K562 (cell line): ENCODE results near the gene AGRN. TPM values are rescaled to one million over a fixed set of nuclear protein-coding genes. Genes with fewer than 3 reads are reported as not detected.

Experiments used
- ATAC-seq: fragments of 200-7000 bp; cut with Tn5 transposase; 3 replicates; pipeline ENCODE4 v1.9.1; 2020; ENCODE audit warnings: moderate library complexity
- BruUV-seq: library from RNA; stranded (reverse); fragments of 400-500 nt; replicated peaks from 2 replicates; lab custom pipeline; 2021; lab: Mats Ljungman, UMichigan
- CTCF ChIA-PET: fragments of 300-600 bp; formaldehyde crosslinking; extraction: SDS; loops from one replicate; lab custom pipeline; 2021; ENCODE audit warnings: low intra/inter-chr PET ratio; lab: Yijun Ruan, JAX
- POLR2A ChIA-PET: fragments of 300-600, 350-650 bp; sonication (Branson Sonifier 250); formaldehyde crosslinking; extraction: SDS; loops from one replicate; lab custom pipeline; 2021; ENCODE audit warnings: antibody characterized with exemption, inconsistent platforms; lab: Yijun Ruan, JAX
- DNase-seq, 4 experiments: peaks; one replicate each; pipeline versions ENCODE4 v3.0.0 to v3.0.0-alpha.2; 2011 to 2018; ENCODE audit warnings: low spot score in 3 of 4, mixed read lengths in 3 of 4; ENCODE audit errors: extremely low read depth in 1 of 4
- FAIRE-seq: peaks from 2 replicates; lab custom pipeline; 2011; peaks lifted over from hg19 to GRCh38; lab: Jason Lieb, UNC
- H2AFZ ChIP-seq: 2 replicates; pipeline ENCODE4 v1.6.0; 2011; ENCODE audit warnings: low read depth, low read length, control low read depth, inconsistent platforms
- H3K27ac ChIP-seq: fragments of 200-600 bp; 3 replicates; pipeline ENCODE4 v1.8.0; 2011; ENCODE audit warnings: low read depth, mild to moderate bottlenecking, control low read depth, inconsistent platforms, low read length, moderate library complexity, mixed read lengths; ENCODE audit errors: extremely low read depth
- H3K27me3 ChIP-seq, 2 experiments: fragments of 300-600 bp in 1 of 2; 2 replicates in 1 of 2; 3 replicates in 1 of 2; pipeline versions ENCODE4 v1.6.0 to v1.8.0; 2011; ENCODE audit warnings: inconsistent platforms in 2 of 2, low read length in 2 of 2, mild to moderate bottlenecking in 1 of 2, mixed read lengths in 1 of 2, moderate library complexity in 1 of 2; ENCODE audit not compliant: control insufficient read depth in 2 of 2, insufficient read depth in 2 of 2
- H3K36me3 ChIP-seq: fragments of 300-600 bp; 3 replicates; pipeline ENCODE4 v1.8.0; 2011; ENCODE audit warnings: mild to moderate bottlenecking, low read length, inconsistent platforms; ENCODE audit not compliant: control insufficient read depth, insufficient read depth
- H3K4me1 ChIP-seq, 2 experiments: fragments of 200-600 bp in 1 of 2; replicated peaks in 1 of 2; 2 replicates in 1 of 2; 3 replicates in 1 of 2; pipeline versions ENCODE4 v1.5.1 to v1.8.0; 2011; ENCODE audit warnings: inconsistent platforms in 2 of 2, low read length in 2 of 2, mild to moderate bottlenecking in 1 of 2, mixed read lengths in 1 of 2, moderate library complexity in 1 of 2; ENCODE audit not compliant: control insufficient read depth in 2 of 2, insufficient read depth in 2 of 2
- H3K4me2 ChIP-seq: 2 replicates; pipeline ENCODE4 v1.6.1; 2011; ENCODE audit warnings: low read length, control low read depth, inconsistent platforms, mixed read lengths; ENCODE audit not compliant: insufficient read depth
- H3K4me3 ChIP-seq: fragments of 200-600 bp; sonication (generic), shearing (Covaris generic); 2 replicates; pipeline ENCODE4 v1.5.1; 2016; ENCODE audit warnings: control low read depth, inconsistent platforms
- H3K79me2 ChIP-seq: fragments of 200-600 bp; 3 replicates; pipeline ENCODE4 v1.8.0; 2011; ENCODE audit warnings: low read length, inconsistent platforms; ENCODE audit not compliant: control insufficient read depth, insufficient read depth
- H3K9ac ChIP-seq, 2 experiments: 2 replicates each; pipeline versions ENCODE4 v1.6.0 to v1.6.1; 2011; ENCODE audit warnings: low read depth in 2 of 2, low read length in 2 of 2, control low read depth in 1 of 2, inconsistent platforms in 1 of 2, mild to moderate bottlenecking in 1 of 2, mixed read lengths in 1 of 2; ENCODE audit not compliant: insufficient read depth in 1 of 2
- H3K9me1 ChIP-seq: one replicate; pipeline ENCODE4 v1.6.0; 2011; ENCODE audit warnings: inconsistent platforms, mild to moderate bottlenecking, low read length, moderate library complexity; ENCODE audit not compliant: control insufficient read depth, insufficient read depth
- H3K9me3 ChIP-seq: replicated peaks from 2 replicates; pipeline ENCODE4 v1.5.1; 2011; ENCODE audit warnings: low read depth, low read length, inconsistent platforms; ENCODE audit not compliant: control insufficient read depth, insufficient read depth
- H4K20me1 ChIP-seq: replicated peaks from 2 replicates; pipeline ENCODE4 v1.6.1; 2011; ENCODE audit warnings: low read length, inconsistent platforms, mixed read lengths; ENCODE audit not compliant: control insufficient read depth, insufficient read depth
- CAMTA2 ChIP-seq: fragments of 250-450 bp; sonication (Bioruptor Pico); conservative IDR thresholded peaks from 2 replicates; pipeline ENCODE4 v1.5.1; 2022
- KLF6 ChIP-seq: fragments of 250-450 bp; sonication (Bioruptor Pico); IDR thresholded peaks from 2 replicates; pipeline ENCODE4 v1.4.0; 2020; ENCODE audit warnings: mild to moderate bottlenecking, moderate library complexity, borderline replicate concordance
- WHSC1 ChIP-seq: IDR thresholded peaks from one replicate; pipeline ENCODE4 v1.6.1; 2012; ENCODE audit warnings: low read length, control low read depth, inconsistent platforms
- WGBS: fragments of 100-300 bp; shearing (Covaris generic); methylation state at CpG from one replicate; pipeline ENCODE4 v1.1.6; 2016; ENCODE audit warnings: low coverage, mixed read lengths; ENCODE audit not compliant: insufficient coverage; ENCODE audit errors: missing lambda C conversion rate; 5-methylcytosine and 5-hydroxymethylcytosine counted together
- in situ Hi-C: fragments of 300-500 bp; cut with MboI; formaldehyde crosslinking; loops from 4 replicates; pipeline ENCODE4 v1.15.0; 2018; ENCODE audit warnings: inconsistent platforms, mixed read lengths
- intact Hi-C: fragments of 100-400 bp; cut with micrococcal nuclease; formaldehyde crosslinking; loops from 2 replicates; pipeline ENCODE4 v1.14.2; 2022
- polyA plus RNA-seq, 8 experiments: library from polyadenylated mRNA; depleted of rRNA in 4 of 8; stranded (reverse) in 5 of 8; unstranded in 3 of 8; fragments of >200 nt; fragmentation: Nextera tagmentation in 2 of 8; fragmentation: Illumina TruSeq in 1 of 8; extraction: Ambion mirVana in 2 of 8; extraction: Trizol in 1 of 8; gene quantifications; 2 replicates each; pipeline versions ENCODE4 v1.2.1 to v1.2.3, GENCODE V29; 2011 to 2014; ENCODE audit warnings: inconsistent platforms in 1 of 8, missing spikeins in 1 of 8
- total RNA-seq, 7 experiments: library from RNA; depleted of rRNA in 6 of 7; stranded (reverse); fragments of >200 nt in 6 of 7; fragmentation: Illumina TruSeq in 2 of 7; extraction: Trizol in 2 of 7; gene quantifications; 2 replicates each; pipeline versions ENCODE4 v1.2.1 to v1.2.3, GENCODE V29; 2011 to 2021; ENCODE audit warnings: low replicate concordance in 1 of 7
- TF ChIP-seq, protein P1 (sequence below): fragments of 250-450 bp; sonication (Bioruptor Pico); IDR thresholded peaks from 2 replicates; pipeline ENCODE4 v1.5.0; 2020; ENCODE audit warnings: mild to moderate bottlenecking

The AGRN gene
- total and polyA plus RNA-seq, 9 of the 15 experiments (the other 6 are each of a cell fraction or from before 2014, with no cell fraction given): 0.04 to 111 (median 18.1) TPM

DNA sequence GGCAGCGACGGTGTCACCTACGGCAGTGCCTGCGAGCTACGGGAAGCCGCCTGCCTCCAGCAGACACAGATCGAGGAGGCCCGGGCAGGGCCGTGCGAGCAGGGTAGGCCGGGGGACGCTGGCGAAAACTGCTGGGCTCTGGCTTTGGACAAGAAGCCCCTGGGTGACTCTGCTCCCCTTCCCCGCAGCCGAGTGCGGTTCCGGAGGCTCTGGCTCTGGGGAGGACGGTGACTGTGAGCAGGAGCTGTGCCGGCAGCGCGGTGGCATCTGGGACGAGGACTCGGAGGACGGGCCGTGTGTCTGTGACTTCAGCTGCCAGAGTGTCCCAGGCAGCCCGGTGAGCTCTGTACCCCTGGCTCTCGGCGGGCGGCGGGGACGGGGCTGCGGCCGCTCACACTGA, 24.0 kb downstream of the AGRN start:
- FAIRE-seq: no peak
- intact Hi-C loops: no loop called here

More for the DNA sequence above, 24.0 kb downstream of the AGRN start:
- Histone ChIP-seq H4K20me1 (peaks cover 4% of the 10 kb centered on the region), H3K9me3 (no peaks in the 10 kb centered on the region), H3K9me1 (no peaks in the 10 kb centered on the region), H3K4me1 (peaks cover 8 to 67% of the 10 kb centered on the region in 2 experiments; a peak in 4 of 5 replicates), H2AFZ (no peak overlapping the region), H3K9ac (no peak overlapping the region), H3K79me2 (no peaks in the 10 kb centered on the region; the same call in 2 of the 3 replicates), H3K36me3 (peaks cover 68% of the 10 kb centered on the region; the same call in 2 of the 3 replicates), H3K4me3 (no peak overlapping the region), H3K27ac (no peak overlapping the region), H3K4me2 (no peak overlapping the region), H3K27me3 (no peaks in the 10 kb centered on the region)
- no TSS peak for BruUV-seq
- CTCF ChIA-PET: no interaction called here
- TF ChIP-seq KLF6 (no peak), WHSC1 (no peak), CAMTA2 (CRISPR knock-in tag) (no peak)
- TF ChIP-seq, protein P1, sequence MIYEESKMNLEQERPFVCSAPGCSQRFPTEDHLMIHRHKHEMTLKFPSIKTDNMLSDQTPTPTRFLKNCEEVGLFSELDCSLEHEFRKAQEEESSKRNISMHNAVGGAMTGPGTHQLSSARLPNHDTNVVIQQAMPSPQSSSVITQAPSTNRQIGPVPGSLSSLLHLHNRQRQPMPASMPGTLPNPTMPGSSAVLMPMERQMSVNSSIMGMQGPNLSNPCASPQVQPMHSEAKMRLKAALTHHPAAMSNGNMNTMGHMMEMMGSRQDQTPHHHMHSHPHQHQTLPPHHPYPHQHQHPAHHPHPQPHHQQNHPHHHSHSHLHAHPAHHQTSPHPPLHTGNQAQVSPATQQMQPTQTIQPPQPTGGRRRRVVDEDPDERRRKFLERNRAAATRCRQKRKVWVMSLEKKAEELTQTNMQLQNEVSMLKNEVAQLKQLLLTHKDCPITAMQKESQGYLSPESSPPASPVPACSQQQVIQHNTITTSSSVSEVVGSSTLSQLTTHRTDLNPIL (CRISPR knock-in tag): no peak
- DNase-seq (no peak), ATAC-seq (no peak)
- POLR2A ChIA-PET: interaction anchor here (0.5 to 1.2 kb wide), 2 partner anchors 13 to 393 kb away, joined by 3 read pairs; no protein-coding TSS in a partner anchor
- WGBS: 94% methylated on average over 22 of the region's 33 CpGs
- in situ Hi-C loops: no loop called here
